ENCODE results near the gene FOXE3.

The FOXE3 gene

GRCh38 chr1:47403321-47403910, 12.7 kb upstream of the FOXE3 start:
- in situ Hi-C loops (cut with MboI; ENCODE audit: low sequenced_read_pairs): no loop called here

- in situ Hi-C loops (cut with MboI; ENCODE audit: low sequenced_read_pairs): no loop called here
These were observed 10.4 kb upstream of the FOXE3 start for GRCh38 chr1:47405697-47406096.

DNA sequence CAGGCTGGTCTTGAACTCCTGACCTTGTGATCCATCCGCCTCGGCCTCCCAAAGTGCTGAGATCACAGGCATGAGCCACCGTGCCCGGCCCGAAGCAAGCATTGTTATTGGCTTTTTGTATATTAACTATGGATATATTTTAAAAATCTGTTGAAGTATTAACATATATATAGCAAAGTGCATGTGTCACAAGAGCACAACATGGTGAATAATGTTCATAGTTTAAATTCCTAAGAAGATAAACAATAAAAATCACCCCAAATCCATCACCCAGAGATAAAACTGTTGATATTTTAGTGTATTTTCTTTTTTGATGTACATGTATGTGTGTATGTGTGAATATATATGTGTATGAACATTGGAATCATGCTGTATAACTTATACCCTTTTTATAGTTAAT, 9.1 kb upstream of the FOXE3 start:
- in situ Hi-C loops (cut with MboI; ENCODE audit: low sequenced_read_pairs): no loop called here

- in situ Hi-C loops (cut with MboI; ENCODE audit: low sequenced_read_pairs): no loop called here
These were observed 8.6 kb upstream of the FOXE3 start for GRCh38 chr1:47407481-47407880.

GRCh38 chr1:47409311-47410067, 6.6 kb upstream of the FOXE3 start:
- in situ Hi-C loops (cut with MboI; ENCODE audit: low sequenced_read_pairs): no loop called here

DNA sequence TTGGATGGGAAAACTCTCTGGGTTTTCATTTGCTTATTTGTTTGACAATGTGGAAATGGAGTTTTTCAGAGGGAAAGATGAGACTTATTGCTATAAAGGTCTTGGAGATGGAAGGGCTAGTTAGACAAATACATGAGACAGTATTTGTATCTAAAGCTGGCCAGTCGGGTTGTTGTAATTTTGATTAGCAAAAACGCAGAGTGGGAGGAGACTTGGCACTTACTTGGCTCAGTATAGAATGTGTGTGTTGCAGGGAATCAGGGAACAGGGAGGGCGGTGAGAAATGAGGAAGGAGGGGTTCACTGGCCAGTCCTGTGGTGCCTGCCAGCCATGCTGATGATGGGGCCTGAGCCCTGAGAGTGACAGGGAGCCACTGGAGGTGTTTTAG, 6.0 kb upstream of the FOXE3 start:
- in situ Hi-C loops (cut with MboI; ENCODE audit: low sequenced_read_pairs): no loop called here

GRCh38 chr1:47411436-47411835, 4.6 kb upstream of the FOXE3 start:
- in situ Hi-C loops (cut with MboI; ENCODE audit: low sequenced_read_pairs): no loop called here

- in situ Hi-C loops (cut with MboI; ENCODE audit: low sequenced_read_pairs): no loop called here
These were observed 3.6 kb upstream of the FOXE3 start for GRCh38 chr1:47412437-47412836.

DNA sequence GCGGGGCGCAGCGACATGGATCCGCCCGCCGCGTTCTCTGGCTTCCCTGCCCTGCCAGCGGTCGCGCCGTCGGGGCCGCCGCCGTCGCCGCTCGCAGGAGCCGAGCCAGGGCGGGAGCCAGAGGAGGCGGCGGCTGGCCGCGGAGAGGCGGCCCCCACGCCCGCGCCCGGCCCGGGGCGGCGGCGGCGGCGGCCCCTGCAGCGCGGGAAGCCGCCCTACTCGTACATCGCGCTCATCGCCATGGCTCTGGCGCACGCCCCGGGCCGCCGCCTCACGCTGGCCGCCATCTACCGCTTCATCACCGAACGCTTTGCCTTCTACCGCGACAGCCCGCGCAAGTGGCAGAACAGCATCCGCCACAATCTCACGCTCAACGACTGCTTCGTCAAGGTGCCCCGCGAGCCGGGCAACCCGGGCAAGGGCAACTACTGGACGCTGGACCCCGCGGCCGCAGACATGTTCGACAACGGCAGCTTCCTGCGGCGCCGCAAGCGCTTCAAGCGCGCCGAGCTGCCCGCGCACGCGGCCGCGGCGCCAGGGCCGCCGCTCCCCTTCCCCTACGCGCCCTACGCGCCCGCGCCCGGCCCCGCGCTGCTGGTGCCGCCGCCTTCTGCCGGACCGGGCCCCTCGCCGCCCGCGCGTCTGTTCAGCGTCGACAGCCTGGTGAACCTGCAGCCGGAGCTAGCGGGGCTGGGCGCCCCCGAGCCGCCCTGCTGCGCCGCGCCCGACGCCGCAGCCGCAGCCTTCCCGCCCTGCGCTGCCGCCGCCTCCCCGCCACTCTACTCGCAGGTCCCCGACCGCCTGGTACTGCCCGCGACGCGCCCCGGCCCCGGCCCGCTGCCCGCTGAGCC, 459 bp downstream of the FOXE3 start:
- in situ Hi-C loops (cut with MboI; ENCODE audit: low sequenced_read_pairs): no loop called here

DNA sequence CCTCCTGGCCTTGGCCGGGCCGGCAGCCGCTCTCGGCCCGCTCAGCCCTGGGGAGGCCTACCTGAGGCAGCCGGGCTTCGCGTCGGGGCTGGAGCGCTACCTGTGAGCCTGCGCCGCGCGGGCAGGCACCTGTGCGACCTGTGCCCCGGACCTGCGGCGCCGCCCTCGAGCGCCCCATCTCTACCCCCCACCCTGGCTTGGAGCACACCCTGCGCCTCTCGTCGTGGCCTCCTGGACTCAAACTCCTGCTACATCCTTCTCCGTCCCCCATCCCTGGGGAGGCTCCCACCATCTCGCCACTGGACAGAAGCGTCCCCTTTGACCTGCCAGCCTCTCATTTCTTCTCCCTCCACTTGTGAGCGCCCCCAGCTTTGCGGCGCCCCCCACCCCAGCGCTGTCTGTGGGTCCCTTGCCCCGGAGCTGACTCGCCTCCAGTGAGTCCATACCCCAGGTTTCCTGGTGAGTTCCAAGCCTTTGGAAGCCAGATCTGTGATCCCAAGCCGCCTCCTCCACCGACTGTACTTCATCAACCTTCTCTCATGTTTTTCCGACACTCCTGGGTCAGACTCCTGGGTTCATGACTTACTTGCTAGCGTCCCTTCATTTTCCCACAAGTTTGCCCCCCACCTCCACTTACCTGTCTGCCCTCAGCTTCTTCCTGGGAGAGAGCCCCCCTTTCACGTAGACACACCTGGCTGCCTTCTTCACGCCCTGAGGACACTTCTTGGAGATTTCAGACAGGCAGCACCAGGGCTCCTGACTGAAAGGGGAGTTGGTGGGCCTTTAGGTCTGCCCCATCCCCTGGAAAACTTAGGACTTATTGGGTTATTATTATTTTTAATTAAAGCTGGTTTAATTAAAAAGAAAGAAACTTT, 1.3 kb downstream of the FOXE3 start:
- in situ Hi-C loops (cut with MboI; ENCODE audit: low sequenced_read_pairs): no loop called here

DNA sequence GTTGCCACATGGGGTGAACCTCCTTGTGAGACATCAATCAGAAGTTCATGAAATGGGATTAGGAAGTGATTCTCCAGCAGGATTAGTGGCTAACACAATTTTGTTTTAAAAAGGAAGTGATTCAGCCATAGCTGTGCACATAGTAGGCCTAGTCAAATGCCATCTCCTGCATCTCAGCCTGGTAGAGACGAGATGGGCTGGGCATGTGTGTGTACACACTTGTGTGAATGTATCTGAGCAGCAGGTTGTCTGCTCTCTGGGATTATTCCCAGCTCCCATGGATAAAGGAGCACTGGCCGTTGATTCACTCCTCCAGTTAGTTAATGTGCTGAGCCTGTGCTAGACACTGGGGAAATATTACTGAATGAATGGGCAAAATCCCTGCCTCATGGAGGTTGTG, 2.0 kb downstream of the FOXE3 start:
- in situ Hi-C loops (cut with MboI; ENCODE audit: low sequenced_read_pairs): no loop called here

DNA sequence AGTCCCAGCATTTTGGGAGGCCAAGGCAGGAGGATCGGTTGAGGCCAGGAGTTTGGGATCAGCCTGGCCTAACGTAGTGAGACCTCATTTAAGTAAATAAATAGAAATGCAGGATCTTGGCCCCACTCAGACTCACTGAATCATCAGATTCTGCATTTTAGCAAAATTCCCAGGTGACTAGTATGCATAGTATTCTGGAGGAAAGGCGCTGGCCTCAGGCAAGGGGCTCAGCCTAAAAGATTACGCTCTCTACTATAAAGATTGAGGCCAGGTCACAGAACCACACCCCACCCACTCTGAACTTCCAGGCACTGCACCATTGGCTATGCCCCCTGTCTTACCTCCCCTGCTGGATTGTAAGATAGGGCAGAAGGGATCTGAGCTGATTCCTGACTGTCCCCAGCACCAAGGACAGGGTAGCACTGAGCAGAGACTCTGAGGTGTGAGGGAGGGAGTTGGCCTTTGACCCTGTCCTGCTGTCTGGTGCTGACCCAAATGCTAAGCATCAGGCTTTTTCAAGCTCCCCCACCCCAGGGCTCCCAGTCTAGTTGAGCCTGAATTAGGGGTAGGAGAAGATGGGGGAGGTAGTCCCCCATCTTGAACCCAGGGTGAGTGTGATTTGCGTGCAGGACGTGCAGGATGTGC, 2.7 kb downstream of the FOXE3 start:
- in situ Hi-C loops (cut with MboI; ENCODE audit: low sequenced_read_pairs): no loop called here

GRCh38 chr1:47420547-47420946, 4.5 kb downstream of the FOXE3 start:
- in situ Hi-C loops (cut with MboI; ENCODE audit: low sequenced_read_pairs): no loop called here

DNA sequence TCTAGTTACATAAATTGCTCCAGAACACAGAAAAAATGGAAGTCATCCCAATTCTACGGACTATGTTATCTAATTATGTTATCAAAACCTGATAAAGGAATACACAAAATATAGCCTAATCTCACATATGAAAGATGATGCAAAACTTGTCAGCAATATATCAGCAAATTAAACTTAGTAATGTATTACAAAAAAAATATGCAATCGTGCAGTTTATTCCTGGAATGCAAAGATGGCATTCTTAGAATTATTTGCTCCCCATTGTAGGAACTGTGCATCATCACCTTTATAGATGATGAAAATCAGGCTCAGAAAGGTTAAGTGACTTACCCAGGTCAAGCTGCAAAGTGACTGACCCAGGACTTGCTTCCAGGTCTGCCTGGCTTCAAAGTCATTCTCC, 7.8 kb downstream of the FOXE3 start:
- in situ Hi-C loops (cut with MboI; ENCODE audit: low sequenced_read_pairs): no loop called here

- in situ Hi-C loops (cut with MboI; ENCODE audit: low sequenced_read_pairs): no loop called here
These were observed 8.4 kb downstream of the FOXE3 start for GRCh38 chr1:47424336-47424982.

- in situ Hi-C loops (cut with MboI; ENCODE audit: low sequenced_read_pairs): no loop called here
These were observed 15.4 kb downstream of the FOXE3 start for GRCh38 chr1:47431534-47431933.

GRCh38 chr1:47432071-47433036, 16.3 kb downstream of the FOXE3 start:
- in situ Hi-C loops (cut with MboI; ENCODE audit: low sequenced_read_pairs): no loop called here

DNA sequence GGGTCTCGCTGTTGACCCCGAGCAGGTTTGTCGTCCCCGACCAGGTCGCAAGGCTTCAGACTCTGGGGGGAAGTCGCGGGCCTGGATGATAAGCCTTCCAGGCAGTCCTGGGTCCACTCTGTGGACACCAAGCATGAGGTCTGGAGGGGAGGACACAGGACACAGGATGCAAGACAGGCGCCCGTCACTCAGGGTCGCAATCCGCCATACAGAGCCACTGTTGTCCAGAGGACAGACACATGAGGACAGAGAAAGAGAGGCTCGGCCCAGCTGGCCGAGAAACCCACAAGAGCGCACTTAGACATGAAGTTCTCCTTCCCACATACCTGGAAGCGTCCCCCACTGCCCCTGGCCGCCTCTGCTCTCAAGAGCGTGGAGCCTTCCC, 16.9 kb downstream of the FOXE3 start:
- in situ Hi-C loops (cut with MboI; ENCODE audit: low sequenced_read_pairs): no loop called here

Measured in hTERT RPE-1 (cell line).